Measurements from ENCODE around the gene RENBP.

RENBP gene

GRCh38 chrX:153944140-153944799 is at the start of gene RENBP:
Gene RENBP, minus strand, starts transcription at chrX:153944643. Its CDS starts 33 bp downstream, at chrX:153944610.
- peaks cover 4% of the 10 kb centered on the region for H3K9me3 ChIP-seq (ENCODE audit: control insufficient read depth, insufficient read depth, low read length)
- H3K36me3 ChIP-seq (ENCODE audit: control insufficient read depth, insufficient read depth, low read length) = peaks cover 10% of the 10 kb centered on the region
- no peak within 1 kb of the TSS for H3K9ac ChIP-seq (ENCODE audit: low read depth, low read length)
- peak within 1 kb of the TSS; percentile 52 for H3K4me3 ChIP-seq (ENCODE audit: low read depth, low read length)
- H3K4me1 ChIP-seq (ENCODE audit: control insufficient read depth, insufficient read depth, low read length) = no peaks in the 10 kb centered on the region
- H3K27me3 ChIP-seq (ENCODE audit: control insufficient read depth, insufficient read depth, low read length) = no peaks in the 10 kb centered on the region

- no peaks in the 10 kb centered on the region for H3K36me3 ChIP-seq (ENCODE audit: control insufficient read depth, insufficient read depth, low read length)
- no peak overlapping the region for H3K9ac ChIP-seq (ENCODE audit: low read depth, low read length)
- no peak overlapping the region for H3K4me3 ChIP-seq (ENCODE audit: low read depth, low read length)
- H3K9me3 ChIP-seq (ENCODE audit: control insufficient read depth, insufficient read depth, low read length) = no peaks in the 10 kb centered on the region
- no peaks in the 10 kb centered on the region for H3K4me1 ChIP-seq (ENCODE audit: control insufficient read depth, insufficient read depth, low read length)
- H3K27me3 ChIP-seq (ENCODE audit: control insufficient read depth, insufficient read depth, low read length) = no peaks in the 10 kb centered on the region
These were observed 49.5 kb upstream of the RENBP start for GRCh38 chrX:153993978-153994377.

GRCh38 chrX:153993079-153993478 is 48.6 kb upstream of the RENBP start:
- Histone ChIP-seq H3K9ac (ENCODE audit: low read depth, low read length) (no peak overlapping the region), H3K4me1 (ENCODE audit: control insufficient read depth, insufficient read depth, low read length) (no peaks in the 10 kb centered on the region), H3K27me3 (ENCODE audit: control insufficient read depth, insufficient read depth, low read length) (no peaks in the 10 kb centered on the region), H3K9me3 (ENCODE audit: control insufficient read depth, insufficient read depth, low read length) (no peaks in the 10 kb centered on the region), H3K4me3 (ENCODE audit: low read depth, low read length) (no peak overlapping the region), H3K36me3 (ENCODE audit: control insufficient read depth, insufficient read depth, low read length) (no peaks in the 10 kb centered on the region)

- Histone ChIP-seq H3K27me3 (ENCODE audit: control insufficient read depth, insufficient read depth, low read length) (no peaks in the 10 kb centered on the region), H3K9ac (ENCODE audit: low read depth, low read length) (no peak overlapping the region), H3K4me1 (ENCODE audit: control insufficient read depth, insufficient read depth, low read length) (no peaks in the 10 kb centered on the region), H3K4me3 (ENCODE audit: low read depth, low read length) (no peak overlapping the region), H3K36me3 (ENCODE audit: control insufficient read depth, insufficient read depth, low read length) (no peaks in the 10 kb centered on the region), H3K9me3 (ENCODE audit: control insufficient read depth, insufficient read depth, low read length) (no peaks in the 10 kb centered on the region)
These were observed 47.7 kb upstream of the RENBP start for GRCh38 chrX:153992180-153992579.

DNA sequence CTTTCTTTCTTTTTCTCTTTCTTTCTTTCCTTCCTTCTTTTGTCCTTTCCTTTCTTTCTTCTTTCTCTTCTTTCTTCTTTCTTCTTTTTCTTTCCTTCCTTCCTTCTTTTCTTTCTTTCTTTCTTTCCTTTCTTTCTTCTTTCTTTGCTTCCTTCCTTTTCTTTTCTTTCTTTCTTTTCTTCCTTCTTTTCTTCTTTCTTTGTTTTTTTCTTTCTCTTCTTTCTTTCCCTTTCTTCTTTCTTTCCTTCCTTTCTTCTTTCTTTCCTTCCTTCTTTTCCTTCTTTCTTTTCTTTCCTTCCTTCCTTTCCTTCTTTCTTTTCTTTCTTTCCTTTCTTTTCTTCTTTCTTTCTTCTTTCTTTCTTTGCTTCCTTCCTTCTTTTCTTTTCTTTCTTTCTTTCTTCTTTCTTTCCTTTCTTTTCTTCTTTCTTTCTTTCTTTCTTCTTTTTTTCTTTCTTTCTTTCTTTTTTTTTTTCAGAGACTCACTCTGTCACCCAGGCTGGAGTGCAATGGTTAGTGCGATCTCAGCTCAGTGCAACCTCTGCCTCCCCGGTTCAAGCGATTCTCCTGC is 46.7 kb upstream of the RENBP start:
- H3K9me3 ChIP-seq (ENCODE audit: control insufficient read depth, insufficient read depth, low read length) = no peaks in the 10 kb centered on the region
- H3K27me3 ChIP-seq (ENCODE audit: control insufficient read depth, insufficient read depth, low read length) = no peaks in the 10 kb centered on the region
- H3K4me3 ChIP-seq (ENCODE audit: low read depth, low read length) = no peak overlapping the region
- H3K9ac ChIP-seq (ENCODE audit: low read depth, low read length) = no peak overlapping the region
- H3K4me1 ChIP-seq (ENCODE audit: control insufficient read depth, insufficient read depth, low read length) = no peaks in the 10 kb centered on the region
- H3K36me3 ChIP-seq (ENCODE audit: control insufficient read depth, insufficient read depth, low read length) = no peaks in the 10 kb centered on the region

DNA sequence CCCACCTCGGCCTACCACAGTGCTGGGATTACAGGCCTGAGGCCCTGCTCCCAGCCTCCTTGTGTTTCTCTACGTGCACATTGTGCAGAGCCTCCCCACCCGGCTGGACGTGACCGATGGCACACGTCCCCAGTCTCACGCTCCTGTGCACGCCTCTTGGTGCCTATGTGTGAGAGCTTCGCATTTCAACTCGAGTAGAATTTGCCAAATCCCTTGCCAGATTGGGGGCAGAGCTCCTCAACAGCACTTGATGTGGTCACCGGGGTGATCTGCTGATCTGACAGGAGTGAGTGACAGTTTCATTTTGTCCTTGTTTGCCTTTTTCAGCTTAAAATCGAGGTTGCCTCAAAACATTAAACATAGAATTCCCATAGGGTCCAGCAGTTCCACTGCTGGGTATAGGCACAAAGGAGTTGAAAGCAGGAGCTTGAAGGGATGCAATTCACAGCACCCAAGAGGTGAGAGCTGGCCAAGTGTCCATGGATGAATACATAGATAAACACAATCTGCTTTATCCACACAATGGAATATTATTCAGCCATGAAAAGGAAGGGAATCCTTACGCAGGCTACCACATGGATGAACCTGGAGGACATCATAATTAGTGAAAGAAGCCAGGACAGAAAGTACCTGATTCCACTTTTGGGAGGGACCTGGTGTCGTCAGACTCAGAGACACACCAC is 45.7 kb upstream of the RENBP start:
- Histone ChIP-seq H3K4me1 (ENCODE audit: control insufficient read depth, insufficient read depth, low read length) (no peaks in the 10 kb centered on the region), H3K27me3 (ENCODE audit: control insufficient read depth, insufficient read depth, low read length) (no peaks in the 10 kb centered on the region), H3K36me3 (ENCODE audit: control insufficient read depth, insufficient read depth, low read length) (no peaks in the 10 kb centered on the region), H3K9ac (ENCODE audit: low read depth, low read length) (no peak overlapping the region), H3K4me3 (ENCODE audit: low read depth, low read length) (no peak overlapping the region), H3K9me3 (ENCODE audit: control insufficient read depth, insufficient read depth, low read length) (no peaks in the 10 kb centered on the region)

DNA sequence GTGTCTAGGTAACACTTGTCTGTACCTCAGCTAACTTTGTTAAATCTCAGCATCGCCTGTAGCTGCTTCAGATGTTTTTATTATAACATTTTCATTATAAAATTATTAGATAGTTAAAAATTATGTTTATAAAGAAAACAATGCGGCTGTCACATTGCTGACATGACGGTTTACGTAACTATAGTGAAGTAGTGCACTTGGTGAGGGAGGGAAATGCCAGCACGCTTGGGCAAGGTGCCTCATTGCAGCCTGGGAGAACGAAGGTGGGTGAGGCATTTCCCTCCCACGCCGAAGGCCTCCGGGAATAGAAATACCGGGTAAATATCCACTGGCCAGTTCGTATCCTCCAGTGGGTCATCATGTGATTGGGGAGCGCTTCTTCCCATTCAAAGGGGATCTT is 44.0 kb upstream of the RENBP start:
- H3K4me1 ChIP-seq (ENCODE audit: control insufficient read depth, insufficient read depth, low read length) = no peaks in the 10 kb centered on the region
- no peak overlapping the region for H3K9ac ChIP-seq (ENCODE audit: low read depth, low read length)
- H3K36me3 ChIP-seq (ENCODE audit: control insufficient read depth, insufficient read depth, low read length) = no peaks in the 10 kb centered on the region
- H3K27me3 ChIP-seq (ENCODE audit: control insufficient read depth, insufficient read depth, low read length) = no peaks in the 10 kb centered on the region
- no peak overlapping the region for H3K4me3 ChIP-seq (ENCODE audit: low read depth, low read length)
- H3K9me3 ChIP-seq (ENCODE audit: control insufficient read depth, insufficient read depth, low read length) = no peaks in the 10 kb centered on the region

DNA sequence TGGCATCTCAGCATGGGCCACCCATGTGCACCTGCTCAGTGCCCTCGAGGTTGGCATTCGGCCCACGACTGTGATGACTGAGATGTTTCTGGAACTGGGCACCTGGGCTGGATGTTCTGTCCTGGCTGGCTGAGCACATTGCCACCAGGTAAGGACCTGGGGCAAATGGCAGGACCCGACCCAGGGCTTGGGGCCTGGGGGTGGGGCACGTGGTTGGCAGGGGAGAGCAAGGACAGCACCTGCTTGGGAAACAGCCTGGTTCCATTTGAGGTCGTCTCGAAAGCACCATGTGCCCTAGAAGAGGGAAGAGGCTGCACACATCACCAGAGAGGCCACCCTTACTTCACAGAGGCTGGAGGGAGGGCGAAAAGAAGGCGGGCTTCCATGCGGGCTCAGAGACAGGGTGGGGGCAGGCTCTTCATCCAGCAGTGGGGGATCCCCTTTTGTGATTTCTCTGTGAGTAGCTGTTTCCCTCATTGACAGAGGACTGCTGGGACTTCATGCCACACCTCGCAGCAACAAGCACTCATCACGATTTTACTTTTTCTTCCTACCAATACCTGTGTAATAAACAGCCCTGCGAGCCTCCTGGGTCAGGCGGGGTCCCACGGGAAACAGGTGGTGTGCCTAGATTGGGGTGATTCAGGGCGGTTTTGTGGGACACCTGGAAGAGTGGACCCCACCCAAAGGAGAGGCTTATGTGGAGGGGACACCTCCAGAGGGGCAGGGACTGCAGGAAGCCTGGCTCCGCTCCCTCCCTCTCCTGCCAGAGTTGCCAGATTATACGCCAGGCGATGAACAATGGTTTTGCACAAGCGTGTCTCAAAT is 40.1 kb upstream of the RENBP start:
- Histone ChIP-seq H3K27me3 (ENCODE audit: control insufficient read depth, insufficient read depth, low read length) (no peaks in the 10 kb centered on the region), H3K4me3 (ENCODE audit: low read depth, low read length) (no peak overlapping the region), H3K9ac (ENCODE audit: low read depth, low read length) (no peak overlapping the region), H3K36me3 (ENCODE audit: control insufficient read depth, insufficient read depth, low read length) (no peaks in the 10 kb centered on the region), H3K9me3 (ENCODE audit: control insufficient read depth, insufficient read depth, low read length) (no peaks in the 10 kb centered on the region), H3K4me1 (ENCODE audit: control insufficient read depth, insufficient read depth, low read length) (no peaks in the 10 kb centered on the region)

DNA sequence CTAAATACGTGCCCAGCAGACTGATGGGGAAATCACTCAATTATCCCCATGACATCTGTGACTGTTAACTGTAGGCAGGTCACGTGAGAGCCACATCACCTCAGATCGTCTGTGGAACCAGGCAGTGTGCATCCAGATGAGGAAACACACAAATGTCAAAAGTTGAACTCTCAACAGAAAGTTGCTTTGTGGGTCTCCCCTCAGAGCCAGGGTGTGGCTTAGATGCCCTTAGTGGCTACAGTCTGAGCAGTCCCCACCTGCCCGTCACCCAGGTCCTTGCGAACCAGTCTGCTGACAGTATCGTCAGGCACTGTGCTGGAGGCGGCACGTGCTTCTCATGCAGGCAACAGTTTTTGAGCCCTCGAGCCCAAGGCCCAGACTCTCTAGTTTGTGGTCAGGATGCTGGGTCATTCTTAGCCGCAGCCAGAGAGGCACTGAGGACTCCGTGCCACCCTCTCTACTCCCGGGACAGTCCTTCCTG is 38.9 kb upstream of the RENBP start:
- H3K9ac ChIP-seq (ENCODE audit: low read depth, low read length) = no peak overlapping the region
- no peaks in the 10 kb centered on the region for H3K4me1 ChIP-seq (ENCODE audit: control insufficient read depth, insufficient read depth, low read length)
- H3K4me3 ChIP-seq (ENCODE audit: low read depth, low read length) = no peak overlapping the region
- H3K9me3 ChIP-seq (ENCODE audit: control insufficient read depth, insufficient read depth, low read length) = no peaks in the 10 kb centered on the region
- H3K36me3 ChIP-seq (ENCODE audit: control insufficient read depth, insufficient read depth, low read length) = no peaks in the 10 kb centered on the region
- H3K27me3 ChIP-seq (ENCODE audit: control insufficient read depth, insufficient read depth, low read length) = no peaks in the 10 kb centered on the region

DNA sequence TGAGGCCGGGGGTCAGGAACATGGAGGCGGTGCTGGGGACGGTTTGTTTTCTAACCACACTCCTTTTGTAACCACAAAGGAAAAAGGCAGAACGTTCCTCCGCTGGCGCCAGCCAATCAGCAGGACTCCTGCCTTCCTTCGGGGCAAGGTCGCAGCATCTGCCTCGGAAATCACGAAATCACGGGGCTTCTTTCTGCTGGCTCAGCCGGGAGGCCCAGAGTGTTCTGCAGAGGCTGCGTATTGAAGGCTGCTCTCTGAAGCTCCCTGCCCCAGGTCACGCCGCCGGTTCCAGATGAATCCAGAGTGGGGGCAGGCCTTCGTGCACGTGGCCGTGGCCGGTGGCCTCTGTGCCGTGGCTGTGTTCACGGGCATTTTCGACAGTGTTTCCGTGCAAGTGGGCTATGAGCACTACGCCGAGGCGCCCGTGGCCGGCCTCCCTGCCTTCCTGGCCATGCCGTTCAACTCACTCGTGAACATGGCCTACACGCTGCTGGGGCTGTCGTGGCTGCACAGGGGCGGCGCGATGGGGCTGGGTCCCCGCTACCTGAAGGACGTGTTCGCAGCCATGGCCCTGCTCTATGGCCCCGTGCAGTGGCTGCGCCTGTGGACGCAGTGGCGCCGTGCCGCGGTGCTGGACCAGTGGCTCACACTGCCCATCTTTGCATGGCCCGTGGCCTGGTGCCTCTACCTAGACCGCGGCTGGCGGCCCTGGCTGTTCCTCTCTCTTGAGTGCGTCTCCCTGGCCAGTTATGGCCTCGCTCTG is 37.5 kb upstream of the RENBP start:
- Histone ChIP-seq H3K9ac (ENCODE audit: low read depth, low read length) (no peak overlapping the region), H3K27me3 (ENCODE audit: control insufficient read depth, insufficient read depth, low read length) (no peaks in the 10 kb centered on the region), H3K36me3 (ENCODE audit: control insufficient read depth, insufficient read depth, low read length) (no peaks in the 10 kb centered on the region), H3K9me3 (ENCODE audit: control insufficient read depth, insufficient read depth, low read length) (no peaks in the 10 kb centered on the region), H3K4me1 (ENCODE audit: control insufficient read depth, insufficient read depth, low read length) (no peaks in the 10 kb centered on the region), H3K4me3 (ENCODE audit: low read depth, low read length) (no peak overlapping the region)

DNA sequence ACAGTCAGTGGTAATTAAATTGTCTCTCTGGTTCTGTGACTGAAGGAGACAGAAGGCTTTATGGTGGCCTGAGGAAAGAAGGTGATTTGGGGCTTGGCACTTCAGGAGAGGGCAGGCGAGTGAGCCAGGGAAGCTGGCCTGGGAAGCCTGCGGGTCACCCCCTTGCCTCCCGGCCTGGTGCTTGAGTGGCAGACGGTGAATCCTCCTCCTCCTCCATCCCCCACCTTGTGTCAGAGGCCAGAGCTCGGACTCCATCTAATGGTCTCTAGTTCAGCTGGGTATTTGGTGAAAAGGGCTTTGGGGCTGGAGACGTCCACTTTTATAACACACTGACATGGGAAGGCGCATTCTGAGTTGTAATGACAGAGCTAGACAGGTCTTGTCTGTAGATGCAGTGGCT is 36.8 kb upstream of the RENBP start:
- no peaks in the 10 kb centered on the region for H3K36me3 ChIP-seq (ENCODE audit: control insufficient read depth, insufficient read depth, low read length)
- no peaks in the 10 kb centered on the region for H3K9me3 ChIP-seq (ENCODE audit: control insufficient read depth, insufficient read depth, low read length)
- H3K4me3 ChIP-seq (ENCODE audit: low read depth, low read length) = no peak overlapping the region
- H3K9ac ChIP-seq (ENCODE audit: low read depth, low read length) = no peak overlapping the region
- no peaks in the 10 kb centered on the region for H3K27me3 ChIP-seq (ENCODE audit: control insufficient read depth, insufficient read depth, low read length)
- H3K4me1 ChIP-seq (ENCODE audit: control insufficient read depth, insufficient read depth, low read length) = no peaks in the 10 kb centered on the region
